Endothelial cell of umbilical vein (primary cell): ENCODE results near the gene TSEN15. TPM values are rescaled to one million over a fixed set of nuclear protein-coding genes. Genes with fewer than 3 reads are reported as not detected.

Source experiments
- BruUV-seq: library from RNA; stranded (reverse); fragments of 400-500 nt; replicated peaks from 2 replicates; lab custom pipeline; 2021; lab: Mats Ljungman, UMichigan
- CTCF ChIA-PET: fragments of 300-600, 350-600 bp; sonication (Branson Sonifier 250); formaldehyde crosslinking; loops from one replicate; lab custom pipeline; 2021; ENCODE audit warnings: antibody characterized with exemption, inconsistent platforms; lab: Charles Lee
- POLR2A ChIA-PET: fragments of 300-600, 350-600 bp; sonication (Branson Sonifier 250); formaldehyde crosslinking; loops from one replicate; lab custom pipeline; 2021; ENCODE audit warnings: antibody characterized with exemption, inconsistent platforms; lab: Charles Lee
- DNase-seq: peaks from one replicate; pipeline ENCODE4 v3.0.0-alpha.2; 2011; ENCODE audit warnings: low read depth, low spot score
- FAIRE-seq: peaks from 2 replicates; lab custom pipeline; 2011; peaks lifted over from hg19 to GRCh38; lab: Jason Lieb, UNC
- H2AFZ ChIP-seq: 2 replicates; pipeline ENCODE4 v1.6.0; 2012; ENCODE audit warnings: low read depth, low read length, control low read depth, inconsistent platforms
- H3K27ac ChIP-seq: 2 replicates; pipeline ENCODE4 v1.5.1; 2011; ENCODE audit warnings: low read depth, mild to moderate bottlenecking, control low read depth, low read length, moderate library complexity; ENCODE audit not compliant: insufficient read depth
- H3K27me3 ChIP-seq, 2 experiments: 2 replicates each; pipeline versions ENCODE4 v1.6.0 to v1.6.1; 2011; ENCODE audit warnings: low read length in 2 of 2, mixed read lengths in 1 of 2; ENCODE audit not compliant: control insufficient read depth in 2 of 2, insufficient read depth in 2 of 2
- H3K36me3 ChIP-seq, 2 experiments: 2 replicates in 1 of 2; 3 replicates in 1 of 2; pipeline ENCODE4 v1.5.1; 2011; ENCODE audit warnings: low read length in 2 of 2, mild to moderate bottlenecking in 1 of 2, moderate library complexity in 1 of 2; ENCODE audit not compliant: control insufficient read depth in 2 of 2, insufficient read depth in 2 of 2; ENCODE audit errors: extremely low read depth in 1 of 2
- H3K4me1 ChIP-seq: 3 replicates; pipeline ENCODE4 v1.5.1; 2011; ENCODE audit warnings: mild to moderate bottlenecking, low read length; ENCODE audit not compliant: control insufficient read depth, insufficient read depth; ENCODE audit errors: extremely low read depth
- H3K4me2 ChIP-seq: 2 replicates; pipeline ENCODE4 v1.6.1; 2011; ENCODE audit warnings: low read length, control low read depth, mixed read lengths; ENCODE audit not compliant: insufficient read depth
- H3K4me3 ChIP-seq, 3 experiments: fragments of 200-600 bp in 1 of 3; sonication (generic), shearing (Covaris generic) in 1 of 3; replicated peaks in 1 of 3; 2 replicates each; pipeline ENCODE4 v1.5.1; 2011 to 2016; ENCODE audit warnings: control low read depth in 3 of 3, low read length in 3 of 3, mild to moderate bottlenecking in 2 of 3, inconsistent platforms in 1 of 3, low read depth in 1 of 3, moderate library complexity in 1 of 3; ENCODE audit not compliant: insufficient read depth in 1 of 3
- H3K79me2 ChIP-seq: 2 replicates; pipeline ENCODE4 v1.6.0; 2012; ENCODE audit warnings: low read length, inconsistent platforms; ENCODE audit not compliant: control insufficient read depth, insufficient read depth
- H3K9ac ChIP-seq: replicated peaks from 2 replicates; pipeline ENCODE3; 2011; ENCODE audit warnings: low read length, control low read depth; ENCODE audit not compliant: insufficient read depth; ENCODE audit errors: extremely low read depth
- H3K9me1 ChIP-seq: replicated peaks from 3 replicates; pipeline ENCODE4 v1.6.0; 2011; ENCODE audit warnings: mild to moderate bottlenecking, low read length; ENCODE audit not compliant: control insufficient read depth, insufficient read depth; ENCODE audit errors: extremely low read depth
- H3K9me3 ChIP-seq: replicated peaks from 2 replicates; pipeline ENCODE4 v1.5.1; 2012; ENCODE audit warnings: low read length, inconsistent platforms; ENCODE audit not compliant: control insufficient read depth, insufficient read depth
- H4K20me1 ChIP-seq: replicated peaks from 2 replicates; pipeline ENCODE3; 2011; ENCODE audit warnings: mild to moderate bottlenecking, low read length; ENCODE audit not compliant: control insufficient read depth, insufficient read depth; ENCODE audit errors: extremely low read depth
- EZH2 ChIP-seq: IDR thresholded peaks from 2 replicates; pipeline ENCODE4 v1.6.1; 2012; ENCODE audit warnings: borderline replicate concordance, low read depth, mild to moderate bottlenecking, moderate library complexity, low read length, inconsistent platforms; ENCODE audit not compliant: severe bottlenecking
- FOS ChIP-seq: IDR thresholded peaks from 2 replicates; pipeline ENCODE4 v1.6.1; 2011; ENCODE audit warnings: mild to moderate bottlenecking, low read length, moderate library complexity, borderline replicate concordance; ENCODE audit not compliant: insufficient read depth
- GATA2 ChIP-seq: IDR thresholded peaks from 2 replicates; pipeline ENCODE4 v1.7.0; 2011; ENCODE audit warnings: low read depth, mild to moderate bottlenecking, moderate library complexity, mixed read lengths, low read length; ENCODE audit not compliant: insufficient read length, insufficient read depth
- JUN ChIP-seq: IDR thresholded peaks from 2 replicates; pipeline ENCODE4 v1.6.1; 2011; ENCODE audit warnings: borderline replicate concordance, low read depth; ENCODE audit not compliant: insufficient read length, insufficient read depth
- MYC ChIP-seq: IDR thresholded peaks from one replicate; pipeline ENCODE4 v1.6.1; 2011; ENCODE audit warnings: mild to moderate bottlenecking, low read depth, low read length
- POLR2A ChIP-seq: IDR thresholded peaks from 2 replicates; pipeline ENCODE4 v1.6.1; 2012; ENCODE audit warnings: low read depth, mild to moderate bottlenecking, control low read depth, low read length
- POLR2AphosphoS5 ChIP-seq: IDR thresholded peaks from 2 replicates; pipeline ENCODE4 v1.6.1; 2012; ENCODE audit warnings: low read depth, mild to moderate bottlenecking, control low read depth, low read length, moderate library complexity; ENCODE audit not compliant: insufficient read depth
- dilution Hi-C: fragments of 300-500 bp; cut with MboI; formaldehyde crosslinking; loops from one replicate; pipeline ENCODE4 v1.15.0; 2019; ENCODE audit warnings: low sequenced_read_pairs; ENCODE audit not compliant: extremely low pct_ligation_motif_present
- intact Hi-C: fragments of 100-400 bp; cut with micrococcal nuclease; formaldehyde crosslinking; loops from one replicate; pipeline ENCODE4 v1.10.0; 2022
- polyA plus RNA-seq, 4 experiments: library from polyadenylated mRNA; depleted of rRNA in 3 of 4; stranded (reverse) in 3 of 4; unstranded in 1 of 4; fragments of >200 nt; gene quantifications; 2 replicates each; pipeline versions ENCODE4 v1.2.1 to v1.2.3, GENCODE V29; 2011 to 2012; ENCODE audit warnings: missing spikeins in 1 of 4
- total RNA-seq: library from RNA; stranded (reverse); gene quantifications from 2 replicates; pipeline ENCODE4 v1.2.3, GENCODE V29; 2021
- TF ChIP-seq, protein P1 (sequence below): IDR thresholded peaks from 2 replicates; pipeline ENCODE4 v1.6.1; 2011; ENCODE audit not compliant: insufficient read depth, insufficient read length
- TF ChIP-seq, protein P2 (sequence below), 2 donors: IDR thresholded peaks; 1 replicate in 1 of 2; 2 replicates in 1 of 2; pipeline ENCODE4 v1.5.1; 2011; ENCODE audit warnings: low read length in 2 of 2, mild to moderate bottlenecking in 2 of 2, moderate library complexity in 2 of 2, control low read depth in 1 of 2, inconsistent platforms in 1 of 2, low read depth in 1 of 2; ENCODE audit not compliant: insufficient read depth in 1 of 2; ENCODE audit errors: extremely low read depth in 1 of 2

Gene TSEN15
- total and polyA plus RNA-seq, 2 donors (not counting 3 experiments of a cell fraction or from before 2014, with no cell fraction given), result 20.6 to 25.8 TPM

DNA sequence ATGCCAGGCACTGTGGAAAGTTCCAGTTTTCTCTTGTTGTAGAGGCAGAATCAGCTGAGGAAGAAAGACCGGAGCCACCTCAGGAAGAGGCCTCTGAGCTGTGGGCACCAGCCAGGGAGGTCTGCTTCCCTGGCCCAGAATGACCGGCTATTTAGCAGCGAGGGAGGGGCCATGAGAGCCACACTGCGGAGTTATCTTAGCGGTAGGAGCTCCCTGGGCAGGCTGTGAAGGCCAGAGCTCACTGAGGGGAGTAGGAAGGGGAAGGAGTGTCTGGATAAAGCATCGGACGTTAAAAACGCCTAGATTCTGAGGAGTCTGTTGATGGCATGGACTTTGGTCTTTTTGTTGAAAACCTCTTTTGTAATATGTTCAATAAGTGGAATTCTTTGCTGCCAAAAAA, 36.5 kb downstream of the TSEN15 start:
- DNase-seq (no peak), FAIRE-seq (no peak)
- H2AFZ ChIP-seq, result no peak overlapping the region
- dilution Hi-C loops (no loop called here), intact Hi-C loops (no loop called here)
- no peaks in the 10 kb centered on the region for H3K36me3 ChIP-seq
- no peaks in the 10 kb centered on the region for H3K9me1 ChIP-seq
- CTCF ChIA-PET, result interaction anchor here (1.5 kb wide), 1 partner anchor 576 kb away, joined by 4 read pairs; no protein-coding TSS in a partner anchor
- no TSS peak for BruUV-seq
- no peak overlapping the region for H3K4me3 ChIP-seq
- POLR2A ChIA-PET, result no interaction called here
- H3K9ac ChIP-seq, result no peak overlapping the region
- H3K4me1 ChIP-seq, result no peaks in the 10 kb centered on the region
- no peak overlapping the region for H3K27ac ChIP-seq
- H3K9me3 ChIP-seq, result no peaks in the 10 kb centered on the region
- no peak for TF ChIP-seq GATA2
- TF ChIP-seq, protein P1, sequence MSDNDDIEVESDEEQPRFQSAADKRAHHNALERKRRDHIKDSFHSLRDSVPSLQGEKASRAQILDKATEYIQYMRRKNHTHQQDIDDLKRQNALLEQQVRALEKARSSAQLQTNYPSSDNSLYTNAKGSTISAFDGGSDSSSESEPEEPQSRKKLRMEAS, result no peak
- no peak for TF ChIP-seq FOS
- TF ChIP-seq POLR2A, result no peak
- TF ChIP-seq POLR2AphosphoS5, result no peak
- TF ChIP-seq MYC, result no peak
- TF ChIP-seq JUN, result no peak
- TF ChIP-seq EZH2, result no peak
- TF ChIP-seq, protein P2, sequence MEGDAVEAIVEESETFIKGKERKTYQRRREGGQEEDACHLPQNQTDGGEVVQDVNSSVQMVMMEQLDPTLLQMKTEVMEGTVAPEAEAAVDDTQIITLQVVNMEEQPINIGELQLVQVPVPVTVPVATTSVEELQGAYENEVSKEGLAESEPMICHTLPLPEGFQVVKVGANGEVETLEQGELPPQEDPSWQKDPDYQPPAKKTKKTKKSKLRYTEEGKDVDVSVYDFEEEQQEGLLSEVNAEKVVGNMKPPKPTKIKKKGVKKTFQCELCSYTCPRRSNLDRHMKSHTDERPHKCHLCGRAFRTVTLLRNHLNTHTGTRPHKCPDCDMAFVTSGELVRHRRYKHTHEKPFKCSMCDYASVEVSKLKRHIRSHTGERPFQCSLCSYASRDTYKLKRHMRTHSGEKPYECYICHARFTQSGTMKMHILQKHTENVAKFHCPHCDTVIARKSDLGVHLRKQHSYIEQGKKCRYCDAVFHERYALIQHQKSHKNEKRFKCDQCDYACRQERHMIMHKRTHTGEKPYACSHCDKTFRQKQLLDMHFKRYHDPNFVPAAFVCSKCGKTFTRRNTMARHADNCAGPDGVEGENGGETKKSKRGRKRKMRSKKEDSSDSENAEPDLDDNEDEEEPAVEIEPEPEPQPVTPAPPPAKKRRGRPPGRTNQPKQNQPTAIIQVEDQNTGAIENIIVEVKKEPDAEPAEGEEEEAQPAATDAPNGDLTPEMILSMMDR (IDR thresholded peaks at IDR 0.05; ENCODE audit: extremely low read depth in 1 of 2, insufficient read depth in 1 of 2, low read depth in 1 of 2, low read length in 2 of 2), result no peak
- no peaks in the 10 kb centered on the region for H4K20me1 ChIP-seq
- no peak overlapping the region for H3K4me2 ChIP-seq
- no peaks in the 10 kb centered on the region for H3K79me2 ChIP-seq
- no peaks in the 10 kb centered on the region for H3K27me3 ChIP-seq
